Measurements from ENCODE around the gene MLLT3.

Gene MLLT3

GRCh38 chr9:20553558-20554149 lies 68.6 kb downstream of the MLLT3 start:
- no peak for DNase-seq

- DNase-seq, result no peak
Measured at GRCh38 chr9:20552874-20553557, 69.3 kb downstream of the MLLT3 start.

GRCh38 chr9:20551835-20552234 lies 70.5 kb downstream of the MLLT3 start:
- no peak for DNase-seq

- no peak for DNase-seq
Measured at GRCh38 chr9:20551236-20551635, 71.1 kb downstream of the MLLT3 start.

GRCh38 chr9:20550326-20550725 lies 72.0 kb downstream of the MLLT3 start:
- no peak for DNase-seq

- no peak for DNase-seq
Measured at GRCh38 chr9:20549053-20549452, 73.2 kb downstream of the MLLT3 start.

GRCh38 chr9:20545023-20545622 lies 77.2 kb downstream of the MLLT3 start:
- no peak for DNase-seq

GRCh38 chr9:20540169-20540863 lies 82.0 kb downstream of the MLLT3 start:
- DNase-seq, result no peak

- DNase-seq, result no peak
Measured at GRCh38 chr9:20538956-20539355, 83.3 kb downstream of the MLLT3 start.

GRCh38 chr9:20538092-20538491 lies 84.2 kb downstream of the MLLT3 start:
- DNase-seq, result no peak

GRCh38 chr9:20537294-20537693 lies 85.0 kb downstream of the MLLT3 start:
- DNase-seq, result no peak

GRCh38 chr9:20532584-20532983 lies 89.7 kb downstream of the MLLT3 start:
- DNase-seq, result no peak

- DNase-seq, result no peak
Measured at GRCh38 chr9:20529837-20530236, 92.5 kb downstream of the MLLT3 start.

- DNase-seq, result no peak
Measured at GRCh38 chr9:20528253-20528652, 94.0 kb downstream of the MLLT3 start.

GRCh38 chr9:20526500-20527319 lies 95.6 kb downstream of the MLLT3 start:
- no peak for DNase-seq

GRCh38 chr9:20524776-20525175 lies 97.5 kb downstream of the MLLT3 start:
- DNase-seq, result no peak

- DNase-seq, result no peak
Measured at GRCh38 chr9:20518737-20519136, 103.6 kb downstream of the MLLT3 start.

- no peak for DNase-seq
Measured at GRCh38 chr9:20513126-20513913, 109.0 kb downstream of the MLLT3 start.

- DNase-seq, result no peak
Measured at GRCh38 chr9:20512636-20513035, 109.7 kb downstream of the MLLT3 start.

GRCh38 chr9:20512106-20512505 lies 110.2 kb downstream of the MLLT3 start:
- DNase-seq, result no peak

GRCh38 chr9:20511686-20512085 lies 110.6 kb downstream of the MLLT3 start:
- no peak for DNase-seq

- DNase-seq, result no peak
Measured at GRCh38 chr9:20509466-20509865, 112.8 kb downstream of the MLLT3 start.

Data from NCI-H2081 (cell line).